ENCODE results near the gene UPF2.
"Not testable (repeated sequence)": the region's sequence is repeated elsewhere in the genome, so short reads cannot be mapped to it uniquely, and the experiment has no call there.

Gene UPF2

DNA sequence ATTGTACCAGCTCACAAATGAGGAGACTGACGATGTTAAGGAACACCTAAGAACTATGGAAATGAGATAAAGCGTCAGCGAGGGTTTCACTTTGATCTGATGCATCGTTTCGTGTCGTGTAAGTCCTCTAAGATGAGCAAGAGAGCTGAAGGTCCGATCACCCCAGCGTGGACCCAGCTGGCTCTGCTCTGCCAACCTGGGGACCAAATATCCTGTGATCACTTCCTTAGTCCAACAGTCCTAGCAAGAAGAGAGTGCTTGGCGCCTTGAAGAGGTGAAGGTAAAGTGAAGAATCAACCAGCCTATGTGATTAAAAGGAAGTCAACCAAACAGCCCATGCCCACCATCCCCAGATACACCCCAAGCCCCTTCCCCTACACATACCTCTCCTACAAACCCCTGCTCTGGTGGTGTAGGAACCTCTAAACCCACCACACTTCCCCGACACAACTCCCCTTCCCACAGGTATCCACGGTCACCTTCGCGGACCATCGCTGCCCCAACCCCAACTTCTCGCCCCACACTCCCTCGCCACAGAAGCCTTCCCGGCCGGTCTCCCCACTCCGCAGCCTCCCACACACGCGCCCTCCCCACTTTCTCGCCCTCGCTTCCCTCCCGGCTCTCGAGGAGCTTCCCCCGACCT is 722 bp downstream of the UPF2 start:
- DNase-seq, result no peak

DNA sequence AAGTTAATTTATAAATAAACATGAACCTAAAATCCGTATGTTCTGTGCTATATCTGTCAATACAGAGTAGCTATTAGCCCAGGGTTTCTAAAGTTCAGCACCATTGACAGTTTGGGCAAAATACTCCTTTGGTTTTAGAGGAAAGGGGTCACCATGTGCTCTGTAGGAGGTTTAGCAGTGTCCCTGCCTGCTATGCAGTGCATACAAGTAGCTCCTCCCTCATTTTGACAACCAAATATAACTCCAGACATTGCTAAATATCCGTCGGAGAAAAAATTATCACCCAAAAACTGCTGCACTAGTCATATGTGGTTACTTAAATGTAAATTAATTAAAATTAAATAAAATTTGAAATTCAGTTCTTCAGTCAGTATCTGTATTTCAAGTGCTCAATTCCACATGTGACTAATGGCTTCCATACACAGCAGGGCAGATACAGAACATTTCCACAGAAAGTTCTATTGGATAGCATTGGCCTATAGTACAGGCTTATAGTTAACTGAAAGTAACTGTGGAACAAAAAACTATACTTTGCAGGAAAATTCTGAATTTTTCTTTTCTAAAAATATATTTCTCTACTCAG is 6.4 kb downstream of the UPF2 start:
- no peak for DNase-seq

DNA sequence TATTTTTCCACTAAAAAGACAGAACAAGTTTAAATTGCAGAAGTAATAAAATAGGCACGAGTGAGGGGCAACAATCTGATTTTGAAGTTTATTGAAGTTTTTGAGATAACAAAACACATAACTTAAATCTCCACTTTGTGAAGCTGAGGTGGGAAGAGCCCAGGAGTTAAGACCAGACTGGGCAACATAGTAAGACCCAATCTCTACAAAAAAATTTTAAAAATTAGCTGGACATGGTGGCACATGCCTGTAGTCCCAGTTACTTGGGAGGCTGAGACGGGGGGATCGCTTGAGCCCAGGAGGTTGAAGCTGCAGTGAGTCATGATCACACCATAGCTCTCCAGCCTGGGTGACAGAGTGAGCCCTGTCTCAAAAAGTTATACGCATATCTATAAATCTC is 11.2 kb downstream of the UPF2 start:
- DNase-seq, result no peak

DNA sequence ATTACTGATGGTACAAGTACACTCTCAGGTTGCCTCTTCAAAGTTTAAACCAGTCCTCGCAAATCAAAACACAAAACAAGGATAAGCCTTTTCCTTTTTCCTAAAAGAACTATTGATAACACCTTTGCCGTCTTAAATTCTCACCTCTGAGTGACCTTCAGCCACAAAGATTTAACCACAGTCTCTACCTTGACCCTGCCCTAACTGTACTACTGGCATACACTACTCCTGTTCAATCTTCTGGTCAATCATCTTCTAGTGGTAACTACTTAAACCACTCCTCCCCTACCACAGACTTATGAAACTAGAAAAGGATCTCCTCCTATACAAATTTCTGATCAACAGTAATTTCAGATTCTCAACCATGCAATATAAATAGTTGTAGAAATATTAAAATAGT is 15.1 kb downstream of the UPF2 start:
- DNase-seq, result no peak

DNA sequence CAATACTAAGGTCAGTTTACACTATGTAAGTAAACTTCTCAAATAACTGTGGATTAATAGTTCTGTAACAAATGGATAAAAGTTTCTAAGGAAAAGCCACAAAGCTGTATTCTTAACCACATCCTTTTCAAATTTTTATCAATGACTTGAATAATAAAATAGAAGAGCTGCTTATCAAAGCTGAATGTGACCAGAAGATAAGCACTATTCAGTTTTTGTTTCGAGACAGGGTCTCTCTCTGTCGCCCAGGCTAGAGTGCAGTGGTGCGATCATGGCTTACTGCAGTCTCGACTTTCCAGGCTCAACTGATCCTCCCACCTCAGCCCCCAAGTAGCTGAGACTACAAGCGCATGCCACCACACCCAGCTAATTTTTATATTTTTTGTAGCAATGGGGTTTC is 17.0 kb downstream of the UPF2 start:
- DNase-seq, result no peak

DNA sequence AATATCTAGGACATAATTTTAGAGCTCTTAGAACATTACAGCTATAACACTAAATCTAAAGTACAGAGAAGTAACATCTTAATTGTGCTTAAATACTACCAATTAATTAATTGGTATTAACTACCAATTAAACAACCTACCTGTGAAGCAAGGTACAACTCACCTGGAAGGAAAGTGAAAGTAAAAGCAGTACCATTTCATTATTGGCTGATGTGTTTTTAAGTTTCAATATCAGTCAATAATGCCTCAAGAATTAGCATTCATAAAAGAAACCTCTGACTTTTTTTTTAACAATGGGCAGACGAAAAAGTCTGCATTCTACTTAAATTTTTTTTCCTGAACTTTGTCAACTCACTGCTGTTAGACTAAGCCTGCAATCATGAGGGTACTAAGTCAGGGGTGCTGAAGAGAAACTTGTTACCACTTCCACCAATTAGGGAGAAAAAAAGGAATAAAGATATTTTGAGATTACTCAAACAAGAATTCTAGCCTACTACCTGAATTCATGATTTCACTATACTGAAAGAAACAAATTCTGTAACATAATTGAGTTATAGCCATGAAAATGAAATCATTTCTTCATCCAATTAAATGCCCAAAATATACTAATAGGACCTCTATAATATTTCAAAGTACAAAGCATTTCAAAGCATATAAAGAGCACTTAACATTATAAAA is 19.9 kb downstream of the UPF2 start:
- DNase-seq, result no peak

DNA sequence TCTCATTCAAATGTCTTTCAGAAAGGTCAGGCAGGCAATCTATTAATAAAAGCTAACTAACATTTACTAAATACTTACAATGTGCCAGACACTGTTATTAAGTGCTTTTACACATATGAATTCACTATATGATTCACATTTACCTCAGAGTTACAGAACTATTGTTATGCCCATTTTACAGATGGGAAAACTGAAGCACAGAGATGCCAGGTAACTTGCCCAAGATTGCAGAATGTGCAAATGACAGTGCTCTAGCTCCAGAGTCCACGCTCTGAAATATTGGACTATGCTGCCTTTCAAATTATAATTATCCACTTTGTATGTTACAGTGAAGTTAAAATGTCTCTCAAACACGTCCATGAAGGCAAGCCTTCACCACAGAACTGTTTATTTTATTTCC is 22.0 kb downstream of the UPF2 start:
- no peak for DNase-seq

DNA sequence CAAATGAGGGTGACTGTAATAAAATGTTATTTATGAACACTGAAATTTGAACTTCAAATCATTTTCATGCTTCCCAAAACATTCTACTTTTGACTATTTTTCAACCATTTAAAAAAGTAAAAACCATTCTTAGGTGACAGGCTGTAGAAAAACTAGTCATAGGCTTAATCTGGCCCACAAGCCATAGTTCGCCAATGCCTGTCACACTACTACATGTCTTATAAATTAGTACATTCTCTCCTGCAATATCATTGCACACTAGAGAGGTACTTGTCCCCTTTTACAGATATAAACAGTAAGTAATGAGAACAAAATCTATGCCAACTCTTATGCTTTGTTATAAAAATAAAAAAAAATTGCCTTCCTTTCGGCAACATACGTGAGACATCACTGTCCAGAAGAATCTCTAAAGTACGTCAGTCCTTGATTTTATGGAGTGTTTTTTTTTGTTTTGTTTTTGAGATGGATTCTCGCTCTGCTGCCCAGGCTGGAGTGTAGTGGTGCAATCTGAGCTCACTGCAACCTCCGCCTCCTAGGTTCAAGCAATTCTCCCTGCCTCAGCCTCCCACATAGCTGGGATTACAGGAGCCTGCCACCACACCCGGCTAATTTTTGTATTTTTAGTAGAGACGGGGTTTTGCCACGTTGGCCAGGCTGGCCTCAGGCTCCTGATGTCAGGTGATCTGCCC is 23.2 kb downstream of the UPF2 start:
- no peak for DNase-seq

DNA sequence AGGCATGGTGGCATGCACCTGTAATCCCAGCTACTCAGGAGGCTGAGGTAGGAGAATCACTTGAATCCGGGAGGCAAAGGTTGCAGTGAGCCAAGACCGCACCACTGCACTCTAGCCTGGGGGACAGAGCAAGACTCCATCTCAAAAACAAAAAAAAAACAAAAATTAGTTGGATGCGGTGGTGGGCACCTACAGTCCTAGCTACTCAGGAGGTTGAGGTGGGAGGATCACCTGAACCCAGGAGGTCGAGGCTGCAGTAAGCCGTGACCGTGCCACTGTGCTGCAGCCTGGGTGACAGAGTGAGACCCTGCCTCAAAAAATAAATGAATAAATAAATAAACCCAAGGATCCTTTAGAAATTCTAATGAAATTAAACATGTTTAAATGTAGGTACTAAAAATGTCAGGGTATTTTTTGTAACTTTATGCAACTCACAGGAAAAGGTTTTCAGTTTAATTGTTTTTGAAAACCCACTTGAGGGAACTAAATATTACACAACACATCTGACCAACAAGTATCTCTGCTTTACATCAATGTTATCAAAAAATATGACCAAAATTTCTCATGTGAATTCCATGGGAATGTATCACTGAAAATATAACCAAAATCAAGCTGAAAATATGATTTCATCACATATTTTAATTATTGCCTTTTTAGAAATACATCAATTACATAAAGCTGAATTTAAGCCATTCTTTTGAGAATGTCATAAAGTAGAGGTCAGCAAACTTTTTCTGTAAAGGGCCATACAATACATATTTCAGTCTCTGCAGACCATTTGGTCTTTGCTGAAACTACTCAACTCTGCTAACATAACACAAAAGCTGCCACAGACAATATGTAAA is 23.9 kb downstream of the UPF2 start:
- no peak for DNase-seq

DNA sequence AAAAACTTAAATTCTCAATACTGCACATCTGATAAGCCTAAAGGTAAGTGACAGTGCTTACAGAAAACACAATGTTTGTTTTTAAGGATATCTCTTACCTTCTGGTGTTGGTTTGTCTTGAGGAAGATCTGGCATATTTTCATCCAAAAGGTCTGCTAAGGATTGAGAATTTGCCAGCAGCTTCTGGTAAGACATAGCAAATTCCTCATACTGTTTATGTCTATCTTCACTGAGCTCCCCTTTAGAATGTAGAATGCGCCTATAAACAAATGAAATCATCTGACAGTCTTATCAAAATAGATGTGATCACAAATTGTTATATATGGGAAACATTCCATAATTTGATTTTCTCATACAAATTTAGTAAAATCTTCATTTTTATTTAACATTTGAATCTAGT is 28.7 kb downstream of the UPF2 start:
- DNase-seq, result no peak

DNA sequence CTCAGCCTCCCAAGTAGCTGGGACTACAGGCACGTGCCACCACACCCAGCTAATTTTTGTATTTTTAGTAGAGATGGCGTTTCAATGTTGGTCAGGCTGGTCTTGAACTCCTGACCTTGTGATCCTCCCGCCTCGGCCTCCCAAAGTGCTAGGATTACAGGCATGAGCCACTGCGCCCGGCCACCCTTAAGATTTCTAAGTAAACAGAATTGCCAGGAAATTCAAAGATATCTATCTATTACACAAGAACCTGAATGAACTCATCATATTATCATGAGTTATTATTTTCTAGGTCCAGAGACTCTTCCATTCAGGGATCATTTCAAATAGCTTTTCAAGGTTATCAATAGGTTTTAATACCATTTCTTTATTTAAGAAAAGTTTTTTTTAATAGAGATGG is 29.2 kb downstream of the UPF2 start:
- DNase-seq, result not testable (repeated sequence)

DNA sequence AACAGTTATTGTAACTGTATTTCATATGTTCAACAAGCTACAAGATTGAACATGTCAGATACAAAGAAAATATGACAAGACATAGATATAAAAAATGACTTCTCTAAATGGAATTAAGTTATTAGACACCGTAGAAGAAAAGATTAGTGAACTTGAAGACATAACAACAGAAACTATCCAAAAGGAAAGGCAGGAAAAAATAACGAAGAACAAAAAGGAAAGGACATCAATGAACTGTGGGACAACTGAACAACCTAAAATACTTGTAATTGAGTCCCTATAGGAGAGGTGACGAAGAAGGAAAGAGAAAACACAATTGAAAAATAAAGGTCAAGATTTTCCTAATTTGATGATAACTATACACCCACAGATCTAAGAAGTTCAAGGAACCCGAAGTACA is 32.3 kb downstream of the UPF2 start:
- DNase-seq, result no peak

DNA sequence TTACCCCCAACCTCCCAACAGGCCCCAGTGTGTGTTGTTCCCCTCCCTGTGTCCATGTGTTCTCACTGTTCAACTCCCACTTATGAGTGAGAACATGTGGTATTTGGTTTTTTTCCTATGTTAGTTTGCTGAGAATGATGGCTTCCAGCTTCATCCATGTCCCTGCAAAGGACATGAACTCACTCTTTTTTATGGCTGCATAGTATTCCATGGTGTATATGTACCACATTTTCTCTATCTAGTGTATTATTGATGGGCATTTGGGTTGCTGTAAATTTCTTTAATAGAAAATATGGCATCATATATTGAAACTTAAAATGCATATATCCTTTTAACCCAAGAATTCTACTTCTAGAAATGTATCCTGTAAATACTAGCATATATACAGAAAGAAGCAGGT is 33.8 kb downstream of the UPF2 start:
- not testable (repeated sequence) for DNase-seq

DNA sequence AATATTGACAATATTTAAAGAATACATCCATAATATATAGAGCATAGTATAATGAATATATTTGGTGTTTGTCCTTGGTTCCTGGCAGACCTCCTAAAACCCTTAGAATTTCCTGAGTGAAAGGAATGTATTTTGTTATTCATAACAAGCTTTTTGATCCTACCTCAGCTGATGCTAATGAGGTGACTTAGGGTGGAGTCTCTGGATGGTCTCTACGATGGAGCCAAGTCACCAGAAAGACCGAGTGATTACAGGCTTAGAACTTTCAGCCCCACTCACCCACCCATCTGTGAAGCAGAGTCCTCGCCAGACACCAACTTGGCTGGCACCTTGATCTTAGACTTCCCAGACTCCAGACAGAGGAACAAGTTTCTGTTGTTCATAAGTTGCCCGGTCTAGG is 35.9 kb downstream of the UPF2 start:
- no peak for DNase-seq

DNA sequence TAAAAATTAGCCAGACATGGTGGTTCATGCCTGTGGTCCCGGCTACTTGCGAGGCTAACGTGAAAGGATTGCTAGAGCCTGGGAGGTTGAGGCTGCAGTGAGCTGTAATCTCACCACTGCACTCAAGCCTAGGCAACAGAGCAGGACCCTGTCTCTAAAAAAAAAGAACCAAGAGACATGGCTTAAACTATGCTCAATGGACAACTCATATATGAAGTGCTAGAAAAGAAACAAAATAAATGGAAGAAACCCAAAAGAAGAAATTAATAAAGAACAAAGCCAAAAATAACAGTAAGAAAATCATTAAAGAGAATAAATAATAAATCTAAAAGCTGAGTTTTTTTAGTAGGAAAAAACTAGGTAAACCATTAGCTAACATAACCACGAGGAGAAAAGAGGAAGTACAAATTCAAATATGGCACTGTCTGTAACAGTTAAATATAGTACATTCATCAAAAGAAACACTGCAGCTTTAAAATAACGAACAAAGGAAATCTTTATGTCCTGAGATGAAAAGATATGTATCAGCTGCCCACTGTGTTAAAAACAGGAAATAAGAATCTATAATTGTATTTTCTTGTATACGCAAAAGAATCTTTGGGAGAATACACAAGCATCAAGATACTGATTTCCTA is 48.7 kb downstream of the UPF2 start:
- DNase-seq, result no peak

DNA sequence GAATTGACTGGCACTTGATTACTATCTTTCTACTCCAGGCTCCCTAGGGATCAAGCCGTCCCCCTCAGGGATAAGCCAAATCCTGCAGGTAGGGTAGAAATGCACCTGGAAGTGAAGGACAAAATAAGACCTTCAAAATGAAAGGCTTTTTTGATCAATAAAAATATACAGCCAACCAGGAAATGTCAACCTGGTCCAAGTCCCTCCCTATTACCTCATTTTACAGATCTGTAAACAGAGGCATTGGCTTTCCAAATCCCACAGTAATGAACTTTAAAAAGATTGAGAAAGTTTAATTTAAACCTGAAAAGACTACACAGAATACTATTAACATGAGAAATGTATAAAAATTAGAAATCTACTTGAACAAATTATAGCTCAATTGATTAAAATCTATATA is 53.7 kb downstream of the UPF2 start:
- no peak for DNase-seq

DNA sequence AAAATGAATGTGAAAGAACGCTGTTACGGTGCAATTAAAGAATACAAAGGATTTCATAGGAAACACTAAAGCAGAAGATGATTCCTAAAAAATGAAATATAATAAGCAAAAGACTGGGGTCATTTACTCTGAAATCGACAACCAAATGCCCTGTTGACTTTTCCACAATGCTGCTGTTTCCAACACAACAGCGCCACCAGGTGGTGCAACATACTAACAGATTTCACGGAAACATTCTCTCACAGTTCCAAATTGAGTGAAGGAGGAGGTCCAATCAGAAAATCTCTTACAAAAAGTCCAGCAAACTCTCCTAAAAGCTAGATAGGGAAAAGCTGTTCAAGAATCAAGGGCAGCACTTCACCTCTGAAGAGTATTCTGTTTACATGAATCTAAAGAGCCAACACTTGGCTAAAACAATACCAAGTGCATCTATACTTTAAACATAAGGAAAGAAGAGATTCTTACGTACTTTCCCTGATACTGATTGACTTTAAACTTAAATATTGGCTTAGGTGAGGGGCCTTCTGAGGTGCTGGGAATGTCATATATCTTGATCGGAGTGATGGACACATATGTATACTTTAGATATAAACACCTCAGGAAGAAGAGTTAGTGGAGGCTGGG is 55.9 kb downstream of the UPF2 start:
- peak; percentile 7 for DNase-seq

DNA sequence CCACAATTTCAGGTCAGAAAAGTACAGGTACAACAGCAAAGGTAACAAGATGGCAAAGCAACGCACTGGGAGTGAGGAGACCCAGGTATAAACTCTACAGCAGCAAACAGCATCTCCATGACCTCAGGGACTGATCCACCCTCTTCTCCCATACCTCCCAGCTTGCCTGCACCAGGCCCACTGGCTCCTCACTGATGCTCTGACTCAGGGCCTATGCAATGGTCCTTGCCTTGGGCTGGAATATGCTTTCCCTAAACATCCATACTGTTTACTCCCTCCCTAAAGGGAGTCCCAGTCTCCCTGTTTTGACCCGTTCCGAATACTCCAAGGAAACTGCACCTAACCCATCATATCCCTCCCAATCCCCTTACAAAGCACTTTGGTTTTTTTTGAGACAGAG is 60.4 kb downstream of the UPF2 start:
- DNase-seq, result no peak

DNA sequence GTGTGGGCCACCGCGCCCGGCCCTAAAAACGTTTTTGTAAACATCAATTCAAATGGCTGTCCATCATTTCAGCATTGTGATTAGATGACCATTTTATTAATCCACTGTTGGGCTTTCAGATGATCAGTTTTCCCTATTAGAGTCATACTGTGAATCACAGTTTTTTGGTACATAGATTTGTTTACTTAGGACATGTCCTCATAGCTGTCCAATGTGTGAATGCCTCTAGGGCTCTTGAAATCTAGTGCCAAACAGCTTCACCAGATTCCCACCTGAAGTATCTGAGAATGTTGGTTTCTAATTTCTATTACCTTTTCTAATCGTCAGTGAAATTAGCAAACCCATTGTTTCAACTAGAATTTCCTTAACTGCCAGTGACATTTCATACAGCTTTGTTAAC is 66.8 kb downstream of the UPF2 start:
- DNase-seq, result no peak

DNA sequence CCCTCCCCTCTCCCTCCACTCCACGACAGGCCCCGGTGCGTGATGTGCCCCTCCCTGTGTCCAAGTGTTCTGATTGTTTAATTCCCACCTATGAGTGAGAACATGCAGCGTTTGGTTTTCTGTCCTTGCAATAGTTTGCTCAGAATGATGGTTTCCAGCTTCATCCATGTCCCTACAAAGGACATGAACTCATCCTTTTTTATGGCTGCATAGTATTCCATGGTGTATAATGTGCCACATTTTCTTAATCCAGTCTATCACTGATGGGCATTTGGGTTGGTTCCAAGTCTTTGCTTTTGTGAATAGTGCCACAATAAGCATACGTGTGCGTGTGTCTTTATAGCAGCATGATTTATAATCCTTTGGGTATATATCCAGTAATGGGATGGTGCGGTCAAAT is 70.1 kb downstream of the UPF2 start:
- DNase-seq, result not testable (repeated sequence)

DNA sequence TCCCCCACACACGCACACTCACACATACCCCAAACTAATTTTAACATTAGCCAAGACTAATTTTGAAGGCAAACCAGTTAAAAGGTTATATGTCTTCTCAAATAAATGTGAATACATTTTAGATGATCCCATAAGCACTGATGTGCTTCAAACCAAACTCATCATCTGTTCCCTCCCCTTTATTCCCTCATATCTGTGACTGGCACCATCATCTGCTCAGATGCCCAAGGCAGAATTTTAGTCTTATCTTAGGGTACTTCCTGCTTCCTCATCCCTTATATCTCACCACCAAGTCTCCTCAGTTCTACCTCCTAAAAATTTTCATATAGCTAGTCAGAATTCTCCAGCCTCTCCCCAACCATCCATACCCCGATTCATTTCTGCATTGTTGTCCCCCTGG is 80.4 kb downstream of the UPF2 start:
- no peak for DNase-seq

DNA sequence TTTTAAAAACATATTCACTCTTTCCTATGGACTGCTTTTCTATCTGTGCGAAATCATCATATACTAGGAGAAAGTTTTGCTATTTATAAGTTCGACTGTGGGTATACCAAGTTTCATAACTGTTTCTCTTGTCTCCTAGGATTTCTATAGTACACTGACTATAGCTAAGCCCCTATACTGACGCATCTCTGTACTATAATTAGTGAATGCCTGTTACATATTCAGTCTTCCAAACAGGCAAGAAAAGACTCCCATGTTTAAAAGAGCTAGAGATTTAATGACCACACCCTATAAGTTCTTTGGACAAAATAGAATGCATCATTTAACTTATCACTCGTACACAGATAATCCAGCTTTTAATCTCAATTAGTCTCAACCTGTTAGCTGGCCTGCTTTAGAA is 80.8 kb downstream of the UPF2 start:
- DNase-seq, result no peak
